Measurements from ENCODE around the gene PLEKHS1. TPM values are rescaled to one million over a fixed set of nuclear protein-coding genes. Genes with fewer than 3 reads are reported as not detected.
"Not testable (repeated sequence)": the region's sequence is repeated elsewhere in the genome, so short reads cannot be mapped to it uniquely, and the experiment has no call there.

PLEKHS1 gene
- polyA plus RNA-seq, 3 donors, result 0.10 to 0.15 (median 0.11) TPM

DNA sequence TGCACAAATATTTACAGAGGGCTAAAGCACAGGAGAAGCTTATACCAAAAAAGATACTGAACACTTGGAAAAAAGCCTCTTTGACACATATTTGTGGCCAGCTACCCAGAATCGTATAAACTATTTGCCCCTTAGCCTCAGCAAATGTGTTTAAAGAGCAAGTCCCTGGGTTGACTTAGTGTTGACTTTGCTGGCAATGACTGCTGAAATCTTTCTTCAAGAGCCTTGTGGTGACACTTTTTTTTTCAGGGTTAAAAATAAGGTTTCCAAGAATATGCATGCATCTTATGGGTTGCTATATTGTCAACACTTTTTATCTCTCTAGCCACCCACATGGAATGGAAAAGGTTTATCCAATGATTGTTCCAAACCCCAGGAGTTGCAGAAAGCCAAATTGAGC, 14.9 kb upstream of the PLEKHS1 start:
- no peak for DNase-seq (ENCODE audit: extremely low read depth in 1 of 11, low read depth in 9 of 11, low spot score in 4 of 11)

DNA sequence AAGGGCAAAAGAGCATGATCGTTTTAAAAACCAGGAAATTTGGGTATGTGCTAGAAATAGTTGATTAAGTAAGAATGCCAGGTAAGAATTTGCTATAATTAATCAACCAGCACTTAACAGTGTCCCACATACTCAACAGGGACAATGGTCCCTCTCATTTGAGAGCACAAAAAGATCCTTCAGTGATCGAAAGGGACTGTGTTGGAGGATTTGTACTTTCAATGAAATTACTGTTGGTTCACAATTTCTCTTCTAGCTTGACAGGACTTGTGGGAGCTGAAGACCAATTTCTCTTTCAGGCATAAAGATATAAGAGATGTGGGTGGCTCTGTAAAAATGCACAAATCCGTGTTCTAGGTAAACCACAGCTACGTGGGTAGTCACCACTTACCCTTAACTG, 12.5 kb upstream of the PLEKHS1 start:
- DNase-seq (ENCODE audit: extremely low read depth in 1 of 11, low read depth in 9 of 11, low spot score in 4 of 11), result no peak

DNA sequence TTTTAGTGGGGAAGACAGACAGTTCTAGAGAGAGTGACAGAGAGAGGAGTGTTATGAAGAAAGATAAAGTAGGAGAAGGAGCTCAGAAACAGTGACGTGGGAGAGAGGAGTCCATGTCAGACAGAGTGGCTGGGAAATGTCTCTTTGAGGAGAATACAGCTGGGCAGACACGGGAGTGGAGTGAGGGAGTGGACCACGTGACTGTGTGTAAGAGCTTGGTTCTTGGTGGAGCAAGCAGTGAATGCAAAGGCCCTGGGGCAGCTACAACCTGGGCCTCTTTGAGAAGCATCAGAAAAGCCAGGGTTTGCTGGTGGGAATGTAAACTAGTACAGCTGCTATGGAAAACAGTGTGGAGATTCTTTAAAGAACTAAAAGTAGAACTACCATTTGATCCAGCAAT, 11.9 kb upstream of the PLEKHS1 start:
- DNase-seq (ENCODE audit: extremely low read depth in 1 of 11, low read depth in 9 of 11, low spot score in 4 of 11), result no peak

DNA sequence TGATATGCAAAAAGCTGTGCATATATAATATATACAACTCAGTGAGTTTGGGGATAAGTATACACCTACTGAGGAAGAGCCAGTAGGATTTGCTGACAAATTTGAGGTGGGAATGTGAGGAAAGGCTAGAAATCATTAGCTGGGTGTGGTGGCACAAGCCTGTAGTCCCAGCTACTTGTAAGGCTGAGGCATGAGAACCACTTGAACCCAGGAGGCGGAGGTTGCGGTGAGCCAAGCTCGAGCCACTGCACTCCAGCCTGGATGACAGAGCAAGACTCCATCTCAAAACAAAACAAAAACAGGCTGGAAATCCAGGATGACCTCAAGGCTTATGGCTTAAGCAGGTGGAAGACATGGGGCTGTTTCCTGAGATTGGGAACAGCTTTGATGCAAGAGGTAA, 10.6 kb upstream of the PLEKHS1 start:
- no peak for DNase-seq (ENCODE audit: extremely low read depth in 1 of 11, low read depth in 9 of 11, low spot score in 4 of 11)

DNA sequence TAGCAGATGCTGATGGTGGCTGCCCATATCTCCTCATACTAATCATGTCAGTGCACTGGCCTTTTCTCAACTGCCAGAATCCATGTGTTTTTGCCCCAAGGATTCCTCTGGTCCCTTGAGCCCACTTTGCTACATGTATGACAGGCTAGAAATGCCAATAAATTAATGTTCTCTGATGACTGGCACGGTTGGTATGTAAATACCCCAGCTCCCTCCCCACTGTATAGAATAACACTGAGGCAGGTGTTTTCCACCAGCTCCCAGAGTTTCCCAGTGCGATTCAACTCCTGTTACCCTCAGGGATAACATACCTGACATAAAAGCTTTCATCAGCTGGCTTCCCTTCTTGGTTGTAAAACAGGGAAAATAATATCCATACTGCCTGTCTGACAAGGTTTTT, 9.0 kb upstream of the PLEKHS1 start:
- no peak for DNase-seq (ENCODE audit: extremely low read depth in 1 of 11, low read depth in 9 of 11, low spot score in 4 of 11)

DNA sequence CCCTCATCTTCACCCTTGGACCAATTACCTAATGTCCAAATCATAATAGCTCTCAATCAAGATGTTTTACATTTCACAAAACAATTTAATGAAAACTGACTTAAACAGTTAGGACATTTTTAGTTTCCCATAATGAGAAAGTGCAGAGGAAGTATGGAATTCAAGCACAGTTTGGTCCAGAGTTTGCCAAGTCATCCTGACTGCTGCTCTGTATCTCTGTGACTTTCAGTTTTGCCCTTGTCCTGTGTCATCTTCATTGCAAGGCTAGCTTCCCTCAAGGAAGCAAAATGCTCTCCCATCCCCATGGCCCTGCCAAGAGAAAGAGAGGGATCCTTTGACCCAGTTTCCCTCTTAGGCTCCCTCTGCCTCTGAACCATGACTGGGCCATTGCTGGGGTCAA, 7.9 kb upstream of the PLEKHS1 start:
- DNase-seq (ENCODE audit: extremely low read depth in 1 of 11, low read depth in 9 of 11, low spot score in 4 of 11), result no peak

DNA sequence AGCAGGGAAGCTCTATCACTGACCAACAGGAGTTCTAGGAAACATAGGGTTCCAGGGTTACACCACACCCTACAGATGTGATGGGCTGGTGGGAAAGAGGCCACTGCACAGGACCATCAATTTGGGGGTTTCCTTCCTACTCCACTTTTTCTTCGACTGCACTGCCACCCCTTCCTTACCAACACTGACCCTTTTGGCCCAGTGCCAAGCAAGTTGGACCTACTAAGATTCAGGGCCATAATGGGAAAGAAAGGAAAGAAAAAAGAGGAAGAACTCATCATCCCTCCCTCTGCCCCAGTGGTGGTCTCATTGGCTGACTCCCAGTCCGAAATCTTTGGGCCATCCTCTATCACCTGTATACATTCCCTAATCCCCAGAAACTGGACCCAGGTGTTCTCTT, 6.1 kb upstream of the PLEKHS1 start:
- DNase-seq (ENCODE audit: extremely low read depth in 1 of 11, low read depth in 9 of 11, low spot score in 4 of 11), result no peak

DNA sequence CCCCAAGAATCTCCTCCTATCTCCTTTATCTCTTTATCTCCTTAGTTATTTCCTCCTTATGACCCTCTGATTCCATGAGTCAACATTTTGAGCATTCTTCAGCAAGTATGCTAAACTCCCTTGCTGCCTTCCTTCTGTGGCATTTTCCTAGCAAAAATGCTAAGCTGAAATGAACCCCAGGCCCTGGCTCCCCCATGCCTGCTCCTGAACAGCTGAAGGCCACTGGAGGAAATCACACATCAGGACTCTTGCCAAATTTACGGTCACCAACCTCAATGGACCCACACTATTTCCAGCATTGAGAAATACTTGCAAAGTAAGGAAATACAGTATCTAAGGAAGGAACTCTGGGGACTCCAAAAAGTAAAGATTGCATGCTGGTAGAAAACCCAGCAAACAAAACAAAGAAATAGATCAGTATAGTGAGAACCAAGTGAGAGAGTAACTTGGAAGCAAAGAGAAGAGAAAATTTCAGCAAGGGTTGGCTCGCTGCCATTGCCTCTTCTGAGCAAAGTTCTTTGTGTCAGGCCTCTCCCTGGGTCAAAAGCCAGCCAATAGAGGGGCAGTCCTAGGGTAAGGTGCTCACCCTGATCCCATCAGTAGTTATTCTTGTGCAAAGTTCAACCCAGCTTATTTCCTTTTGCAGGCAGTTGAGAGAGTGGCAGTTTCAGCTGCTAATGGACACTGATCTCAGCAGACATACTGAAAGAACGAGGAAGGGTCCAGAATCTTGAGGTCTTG, 5.1 kb upstream of the PLEKHS1 start:
- DNase-seq (ENCODE audit: extremely low read depth in 1 of 11, low read depth in 9 of 11, low spot score in 4 of 11), result no peak

DNA sequence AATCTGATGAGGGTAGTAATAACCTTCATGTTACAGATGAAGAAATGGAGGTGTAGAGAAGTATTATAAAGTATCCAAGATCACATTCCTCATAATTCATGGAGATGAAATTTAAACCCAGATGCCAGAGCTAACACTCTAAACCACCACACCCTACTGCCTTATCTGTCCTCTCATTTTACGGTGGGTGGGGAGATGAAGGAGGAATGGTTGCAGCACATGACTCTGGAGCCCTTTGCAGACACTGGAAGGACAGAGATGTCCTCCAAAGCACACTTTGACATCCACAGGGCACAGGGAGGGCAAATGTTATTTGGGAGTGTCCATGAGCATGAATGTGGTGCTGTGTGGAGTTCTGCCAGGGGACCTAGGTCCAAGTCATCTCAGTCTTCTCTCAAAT, 1.1 kb downstream of the PLEKHS1 start:
- DNase-seq (ENCODE audit: extremely low read depth in 1 of 11, low read depth in 9 of 11, low spot score in 4 of 11), result no peak

DNA sequence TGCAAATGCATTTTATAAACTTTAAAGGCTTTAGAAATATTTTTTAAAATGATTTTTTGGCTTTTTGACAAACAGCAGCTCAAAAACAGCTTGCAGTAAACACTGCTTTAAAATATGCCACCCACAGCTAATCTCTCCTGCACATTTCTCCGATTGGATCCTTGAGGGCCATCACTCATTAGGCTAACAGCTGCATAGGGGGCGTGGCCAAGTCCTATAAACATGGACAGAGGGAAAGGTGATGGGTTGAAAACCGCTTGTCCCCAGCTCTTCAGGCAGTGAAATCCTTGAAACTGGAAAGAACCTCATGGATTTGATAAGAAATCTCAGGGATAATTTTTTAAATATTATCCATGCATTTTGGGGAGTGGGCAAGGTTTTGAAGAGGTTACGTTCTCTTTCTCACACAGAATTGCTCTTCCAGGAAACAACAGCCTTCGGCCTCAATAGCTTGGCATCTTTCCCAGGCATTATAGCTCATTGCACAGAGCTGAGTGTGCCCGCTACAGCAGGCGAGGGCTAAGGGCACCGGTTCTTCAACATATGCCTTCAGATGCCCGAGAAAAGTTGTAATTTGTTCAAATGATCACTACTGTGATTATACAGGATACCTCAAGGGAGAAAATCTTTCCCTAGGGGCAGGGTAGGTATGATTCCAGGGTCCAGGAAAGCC, 1.7 kb downstream of the PLEKHS1 start:
- DNase-seq (ENCODE audit: extremely low read depth in 1 of 11, low read depth in 9 of 11, low spot score in 4 of 11), result no peak

DNA sequence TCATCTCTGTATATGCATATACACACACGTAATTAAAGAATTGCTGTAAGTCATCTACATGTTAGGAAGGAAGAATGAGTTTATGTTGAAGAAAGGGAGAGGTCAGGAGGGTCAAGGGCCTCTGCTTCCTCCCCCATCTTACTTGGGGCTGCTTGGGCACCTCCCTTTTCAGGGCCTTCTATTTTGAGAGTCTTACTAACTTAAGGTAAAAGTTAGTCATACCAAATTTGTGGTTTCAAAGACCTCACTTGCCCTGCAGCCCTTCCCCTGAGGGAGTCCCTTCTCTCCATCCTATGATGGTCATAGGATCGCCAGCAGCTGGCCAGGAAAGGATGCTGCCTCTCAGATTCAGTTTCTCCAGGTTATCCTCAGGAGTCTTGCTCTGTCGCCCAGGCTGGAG, 2.6 kb downstream of the PLEKHS1 start:
- no peak for DNase-seq (ENCODE audit: extremely low read depth in 1 of 11, low read depth in 9 of 11, low spot score in 4 of 11)

DNA sequence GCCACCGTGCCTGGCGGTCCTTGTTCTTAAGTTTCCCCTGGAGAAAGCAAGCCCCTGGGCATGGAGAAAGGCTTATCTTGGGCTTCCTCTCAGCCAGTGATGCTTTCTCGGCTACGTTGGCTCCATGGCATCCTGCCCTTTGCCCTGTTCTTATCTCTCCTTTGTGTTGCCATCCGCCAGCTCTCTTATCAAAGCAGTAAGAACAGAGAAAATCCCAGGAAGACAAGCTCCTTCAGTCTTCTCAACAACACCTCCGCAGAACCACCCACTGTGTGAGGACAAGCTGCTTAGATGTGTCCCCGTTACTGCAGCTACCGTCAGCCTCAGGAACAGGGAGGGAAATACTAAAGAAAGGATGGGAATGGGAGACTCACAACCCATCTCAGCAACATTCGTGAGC, 3.3 kb downstream of the PLEKHS1 start:
- no peak for DNase-seq (ENCODE audit: extremely low read depth in 1 of 11, low read depth in 9 of 11, low spot score in 4 of 11)

DNA sequence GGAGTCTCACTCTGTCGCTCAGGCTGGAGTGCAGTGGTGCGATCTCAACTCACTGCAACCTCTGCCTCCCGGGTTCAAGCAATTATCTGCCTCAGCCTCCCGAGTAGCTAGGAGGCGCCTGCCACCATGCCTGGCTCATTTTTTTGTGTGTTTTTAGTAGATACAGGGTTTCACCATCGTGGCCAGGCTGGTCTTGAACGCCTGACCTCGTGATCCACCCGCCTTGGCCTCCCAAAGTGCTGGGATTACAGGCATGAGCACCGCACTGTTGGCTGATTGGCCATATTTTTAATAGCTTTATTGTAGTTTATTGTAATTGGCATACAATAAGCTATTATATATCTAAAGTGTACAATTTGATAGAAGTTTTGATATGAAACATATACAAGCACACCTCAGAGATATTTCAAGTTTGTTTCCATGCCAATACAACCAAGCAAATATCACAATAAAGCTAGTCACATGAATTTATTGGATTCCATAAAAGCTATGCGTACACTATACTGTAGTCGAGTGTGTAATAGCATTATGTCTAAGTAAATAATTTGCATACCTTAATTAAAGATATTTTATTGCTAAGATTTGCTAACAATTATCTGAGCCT, 5.6 kb downstream of the PLEKHS1 start:
- no peak for DNase-seq (ENCODE audit: extremely low read depth in 1 of 11, low read depth in 9 of 11, low spot score in 4 of 11)

DNA sequence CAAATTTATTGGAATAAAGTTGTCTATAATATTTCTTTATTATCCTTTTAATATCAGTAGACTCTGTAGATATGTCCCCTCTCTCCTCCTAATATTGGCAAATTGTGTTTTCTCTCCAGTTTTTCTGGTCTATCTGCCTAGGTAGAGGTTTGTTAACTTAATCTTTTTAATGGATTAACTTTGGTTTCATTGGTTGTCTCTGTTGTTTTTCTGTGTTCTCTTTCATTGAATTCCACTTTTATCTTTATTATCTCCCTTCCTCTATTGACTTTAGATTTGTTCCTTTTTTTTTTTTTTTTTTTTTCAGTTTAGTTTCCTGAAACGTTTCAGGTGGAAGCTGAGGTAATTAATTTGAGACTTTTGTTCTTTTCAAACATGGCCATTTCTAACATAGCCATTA, 10.6 kb downstream of the PLEKHS1 start:
- no peak for DNase-seq (ENCODE audit: extremely low read depth in 1 of 11, low read depth in 9 of 11, low spot score in 4 of 11)

DNA sequence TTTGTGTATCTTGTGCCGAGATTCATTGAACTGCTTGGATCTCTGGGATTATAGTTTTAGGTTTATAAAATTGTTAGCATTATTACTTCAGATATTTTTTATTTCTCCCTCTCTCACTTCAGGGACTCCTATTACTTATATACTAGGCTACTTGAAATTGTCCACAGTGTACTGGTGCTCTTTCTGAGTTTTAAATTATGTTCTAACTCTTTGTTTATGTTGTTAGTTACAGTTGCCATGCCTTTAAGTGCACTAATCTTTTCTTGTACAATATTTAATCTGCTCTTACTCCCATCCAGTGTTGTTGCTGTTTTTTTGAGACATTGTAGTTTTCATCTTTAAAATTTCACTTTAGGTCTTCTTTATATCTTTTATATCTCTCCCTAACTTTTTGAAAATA, 13.1 kb downstream of the PLEKHS1 start:
- DNase-seq (ENCODE audit: extremely low read depth in 1 of 11, low read depth in 9 of 11, low spot score in 4 of 11), result no peak

DNA sequence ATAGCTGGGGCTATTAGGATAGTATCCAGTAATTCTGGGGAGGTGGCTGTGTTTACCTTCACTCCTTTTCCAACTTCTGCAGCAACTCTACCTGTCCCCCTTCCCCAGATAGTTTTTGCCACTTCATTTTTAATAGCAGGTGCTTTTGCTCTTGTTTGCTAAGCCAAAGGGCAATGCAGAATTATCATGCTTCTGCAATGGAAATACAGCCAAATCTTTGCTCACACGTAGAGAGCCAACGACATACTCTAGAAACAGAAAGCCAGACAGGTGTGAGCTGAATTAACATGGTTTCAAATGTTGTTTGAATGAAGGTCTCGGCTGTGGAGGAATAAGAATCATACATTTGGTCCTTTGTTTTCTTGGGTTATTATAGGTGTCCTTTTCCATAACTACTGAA, 14.4 kb downstream of the PLEKHS1 start:
- no peak for DNase-seq (ENCODE audit: extremely low read depth in 1 of 11, low read depth in 9 of 11, low spot score in 4 of 11)

DNA sequence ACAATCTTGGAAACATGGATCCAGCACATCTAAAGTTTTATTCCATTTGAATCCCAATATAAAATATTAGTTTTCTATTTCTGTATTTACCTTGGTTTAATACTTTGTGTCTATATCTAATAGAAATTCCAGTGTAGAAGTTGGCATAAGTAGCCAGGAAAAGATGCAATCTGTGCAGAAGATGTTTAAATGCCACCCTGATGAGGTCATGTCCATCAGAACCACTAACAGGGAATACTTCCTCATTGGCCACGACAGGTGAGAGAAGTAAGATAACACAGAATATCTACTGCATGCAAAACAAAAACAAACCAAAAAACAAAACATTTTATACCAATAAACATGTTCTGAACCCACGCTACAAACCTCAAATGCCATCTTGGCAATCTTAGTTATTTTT, 15.7 kb downstream of the PLEKHS1 start:
- DNase-seq (ENCODE audit: extremely low read depth in 1 of 11, low read depth in 9 of 11, low spot score in 4 of 11), result no peak

DNA sequence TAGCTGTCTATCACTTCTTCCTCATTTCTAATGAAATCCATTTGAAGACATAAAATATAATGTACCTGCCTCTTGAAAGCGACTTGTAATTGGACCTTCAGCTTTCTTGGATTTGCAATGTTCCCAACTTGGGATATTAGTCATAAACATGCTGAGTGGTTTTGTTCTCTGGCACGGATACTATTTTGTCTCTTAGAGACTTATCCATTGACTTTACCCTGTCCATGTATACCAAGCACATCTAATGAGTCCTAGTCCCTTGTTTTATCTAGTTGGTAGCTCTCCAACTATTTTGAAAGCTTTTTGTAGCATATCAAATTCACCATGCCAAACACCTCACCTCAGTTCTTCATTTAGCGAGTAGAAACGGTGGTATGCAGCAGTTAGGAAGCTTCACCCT, 18.9 kb downstream of the PLEKHS1 start:
- DNase-seq (ENCODE audit: extremely low read depth in 1 of 11, low read depth in 9 of 11, low spot score in 4 of 11), result no peak

DNA sequence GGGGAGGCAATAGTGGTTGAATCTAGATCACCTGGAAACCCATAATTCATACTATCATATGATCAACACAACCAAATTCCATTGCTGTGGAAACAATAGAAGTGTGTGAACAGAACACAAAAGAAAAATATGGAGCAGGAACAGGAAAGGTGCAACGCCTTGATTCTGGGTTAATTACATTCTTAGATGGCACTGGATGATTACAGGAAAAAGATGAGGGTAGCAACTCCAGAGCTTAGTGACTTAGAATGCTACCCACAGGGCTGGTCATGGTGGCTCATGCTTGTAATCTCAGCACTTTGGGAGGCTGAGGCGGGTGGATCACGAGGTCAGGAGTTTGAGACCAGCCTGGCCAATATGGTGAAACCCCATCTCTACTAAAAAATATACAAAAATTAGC, 19.6 kb downstream of the PLEKHS1 start:
- not testable (repeated sequence) for DNase-seq (ENCODE audit: extremely low read depth in 1 of 11, low read depth in 9 of 11, low spot score in 4 of 11)

DNA sequence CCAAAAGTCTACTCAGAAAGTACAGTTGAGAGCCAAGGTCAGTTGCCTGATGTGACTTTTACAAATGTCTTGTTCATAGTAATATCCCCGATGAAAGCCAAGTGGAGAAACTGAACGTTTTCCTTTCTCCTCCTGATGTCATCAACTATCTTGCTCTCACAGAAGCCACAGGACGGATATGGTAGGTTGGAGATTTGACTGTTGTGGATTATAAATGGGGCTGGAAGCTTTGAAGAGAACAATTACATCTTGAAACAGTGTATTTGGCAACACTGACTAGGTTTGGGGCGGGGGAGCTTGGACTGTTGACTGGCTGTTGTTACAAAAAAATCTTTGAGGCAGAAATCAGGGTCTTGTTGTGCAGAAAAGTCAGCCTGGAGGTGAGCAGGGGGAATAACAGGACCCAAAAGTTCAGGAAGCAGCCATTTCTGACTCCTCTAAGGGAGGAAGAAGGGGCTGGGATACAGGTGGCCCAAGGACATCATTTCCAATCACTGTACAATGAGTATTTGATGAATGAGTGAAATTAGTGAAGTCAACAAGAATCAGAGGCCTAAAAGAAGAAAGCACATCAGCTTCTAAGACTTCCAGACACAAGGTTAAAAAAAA, 24.3 kb downstream of the PLEKHS1 start:
- no peak for DNase-seq (ENCODE audit: extremely low read depth in 1 of 11, low read depth in 9 of 11, low spot score in 4 of 11)

Data from renal cortex interstitium (tissue), 11 donors.